Skeletal muscle tissue (tissue), 4 donors: ENCODE data around the gene MGARP. TPM values are rescaled to one million over a fixed set of nuclear protein-coding genes. Genes with fewer than 3 reads are reported as not detected.
A peak's percentile ranks its signal among the peaks of the same experiment; 100 is the strongest.
"Not testable (repeated sequence)": the region's sequence is repeated elsewhere in the genome, so short reads cannot be mapped to it uniquely, and the experiment has no call there.

Experiments
- H3K27ac ChIP-seq: one replicate; pipeline ENCODE4 v1.7.0; 2013; ENCODE audit warnings: mild to moderate bottlenecking, low read depth, low read length, inconsistent platforms
- H3K27me3 ChIP-seq, 3 donors: one replicate each; pipeline ENCODE4 v1.7.0; 2013; ENCODE audit warnings: low read length in 3 of 3; ENCODE audit not compliant: control insufficient read depth in 3 of 3, insufficient read depth in 3 of 3
- H3K36me3 ChIP-seq, 3 donors: one replicate each; pipeline ENCODE4 v1.7.0; 2013; ENCODE audit warnings: low read length in 3 of 3; ENCODE audit not compliant: control insufficient read depth in 3 of 3, insufficient read depth in 3 of 3
- H3K4me1 ChIP-seq, 3 donors: one replicate each; pipeline ENCODE4 v1.7.0; 2013; ENCODE audit warnings: low read length in 3 of 3, mild to moderate bottlenecking in 3 of 3; ENCODE audit not compliant: control insufficient read depth in 3 of 3, insufficient read depth in 3 of 3
- H3K4me3 ChIP-seq, 3 donors: one replicate each; pipeline ENCODE4 v1.7.0; 2013; ENCODE audit warnings: low read length in 3 of 3
- H3K9ac ChIP-seq, 3 donors: one replicate each; pipeline ENCODE4 v1.7.0; 2013; ENCODE audit warnings: low read length in 3 of 3, mild to moderate bottlenecking in 3 of 3, moderate library complexity in 2 of 3, low read depth in 1 of 3
- H3K9me3 ChIP-seq, 3 donors: one replicate each; pipeline ENCODE4 v1.7.0; 2013; ENCODE audit warnings: low read length in 3 of 3; ENCODE audit not compliant: control insufficient read depth in 3 of 3
- total RNA-seq: library from RNA; depleted of rRNA; stranded (reverse); fragments of >200 nt; gene quantifications from one replicate; pipeline ENCODE4 v1.2.3, GENCODE V29; 2014
- donor health status: Osteomylitis.

The MGARP gene
- total RNA-seq, 1 donor from 2014 or later, result not detected

- Histone ChIP-seq H3K9me3 (no peaks in the 10 kb centered on the region), H3K9ac (no peak overlapping the region), H3K4me3 (no peak overlapping the region), H3K27ac (no peak overlapping the region), H3K27me3 (peaks cover 4 to 24% (median 20%) of the 10 kb centered on the region in 3 donors), H3K36me3 (no peaks in the 10 kb centered on the region), H3K4me1 (peaks cover 7 to 12% (median 11%) of the 10 kb centered on the region in 3 donors)
Measured at GRCh38 chr4:139275281-139275735, 4.7 kb downstream of the MGARP start.

- H3K27ac ChIP-seq, result no peak overlapping the region
- H3K9me3 ChIP-seq, result no peaks in the 10 kb centered on the region
- H3K27me3 ChIP-seq, result peaks cover 3 to 18% (median 16%) of the 10 kb centered on the region in 3 donors
- no peak overlapping the region for H3K4me3 ChIP-seq
- H3K36me3 ChIP-seq, result no peaks in the 10 kb centered on the region
- H3K4me1 ChIP-seq, result peaks cover 5 to 8% (median 6%) of the 10 kb centered on the region in 3 donors
- no peak overlapping the region for H3K9ac ChIP-seq
Measured at GRCh38 chr4:139274790-139275189, 5.2 kb downstream of the MGARP start.

GRCh38 chr4:139273835-139274234 lies 6.2 kb downstream of the MGARP start:
- Histone ChIP-seq H3K9me3 (no peaks in the 10 kb centered on the region), H3K4me1 (peaks cover 0 to under 1% (median 0%) of the 10 kb centered on the region in 3 donors), H3K9ac (no peak overlapping the region), H3K27me3 (peaks cover 0 to 9% (median 6%) of the 10 kb centered on the region in 3 donors), H3K27ac (no peak overlapping the region), H3K4me3 (no peak overlapping the region), H3K36me3 (no peaks in the 10 kb centered on the region)

GRCh38 chr4:139267301-139267700 lies 12.7 kb downstream of the MGARP start:
- Histone ChIP-seq H3K4me1 (peaks cover 4 to 6% (median 6%) of the 10 kb centered on the region in 3 donors), H3K4me3 (no peak overlapping the region), H3K9ac (no peak overlapping the region), H3K9me3 (no peaks in the 10 kb centered on the region), H3K27me3 (no peaks in the 10 kb centered on the region), H3K36me3 (no peaks in the 10 kb centered on the region), H3K27ac (no peak overlapping the region)

GRCh38 chr4:139266583-139267257 lies 13.3 kb downstream of the MGARP start:
- H3K27me3 ChIP-seq, result no peaks in the 10 kb centered on the region
- no peaks in the 10 kb centered on the region for H3K9me3 ChIP-seq
- H3K4me1 ChIP-seq, result peaks cover 4 to 6% (median 6%) of the 10 kb centered on the region in 3 donors
- peak overlapping the region; percentile 62 to 78 (median 68) for H3K4me3 ChIP-seq
- peak overlapping the region; percentile 4 for H3K27ac ChIP-seq
- no peaks in the 10 kb centered on the region for H3K36me3 ChIP-seq
- H3K9ac ChIP-seq, result peak overlapping the region in 2 of 3 donors; percentile 54 to 75

GRCh38 chr4:139266208-139266582 lies 13.8 kb downstream of the MGARP start:
- Histone ChIP-seq H3K9me3 (no peaks in the 10 kb centered on the region), H3K27ac (peak overlapping the region; percentile 4), H3K27me3 (no peaks in the 10 kb centered on the region), H3K36me3 (no peaks in the 10 kb centered on the region), H3K4me3 (peak overlapping the region; percentile 62 to 78 (median 68)), H3K9ac (peak overlapping the region in 2 of 3 donors; percentile 54 to 75), H3K4me1 (peaks cover 4 to 6% (median 6%) of the 10 kb centered on the region in 3 donors)

GRCh38 chr4:139265654-139266053 lies 14.4 kb downstream of the MGARP start:
- Histone ChIP-seq H3K36me3 (no peaks in the 10 kb centered on the region), H3K9ac (no peak overlapping the region), H3K9me3 (no peaks in the 10 kb centered on the region), H3K27me3 (no peaks in the 10 kb centered on the region), H3K4me1 (peaks cover 4 to 6% (median 6%) of the 10 kb centered on the region in 3 donors), H3K27ac (no peak overlapping the region), H3K4me3 (no peak overlapping the region)

GRCh38 chr4:139256349-139256748 lies 23.7 kb downstream of the MGARP start:
- H3K9ac ChIP-seq, result no peak overlapping the region
- no peak overlapping the region for H3K4me3 ChIP-seq
- no peaks in the 10 kb centered on the region for H3K36me3 ChIP-seq
- no peaks in the 10 kb centered on the region for H3K4me1 ChIP-seq
- no peaks in the 10 kb centered on the region for H3K27me3 ChIP-seq
- no peak overlapping the region for H3K27ac ChIP-seq
- no peaks in the 10 kb centered on the region for H3K9me3 ChIP-seq

- H3K4me1 ChIP-seq, H3K36me3 ChIP-seq, H3K27ac ChIP-seq, H3K9me3 ChIP-seq, H3K9ac ChIP-seq, H3K4me3 ChIP-seq, H3K27me3 ChIP-seq: not testable (repeated sequence)
Measured at GRCh38 chr4:139255581-139255980, 24.4 kb downstream of the MGARP start.

- H3K36me3 ChIP-seq, result no peaks in the 10 kb centered on the region
- H3K9me3 ChIP-seq, result no peaks in the 10 kb centered on the region
- no peak overlapping the region for H3K27ac ChIP-seq
- H3K27me3 ChIP-seq, result no peaks in the 10 kb centered on the region
- H3K4me1 ChIP-seq, result peaks cover 0 to under 1% (median 0%) of the 10 kb centered on the region in 3 donors
- H3K9ac ChIP-seq, result no peak overlapping the region
- H3K4me3 ChIP-seq, result no peak overlapping the region
Measured at GRCh38 chr4:139253713-139254112, 26.3 kb downstream of the MGARP start.
